Activated T-cell treated with anti-CD3 and anti-CD28 coated beads, Interleukin-2, amount 50 U/mL, for 72 hours (primary cell): ENCODE results near the gene LIPE. TPM values are rescaled to one million over a fixed set of nuclear protein-coding genes. Genes with fewer than 3 reads are reported as not detected.

Experiments
- ATAC-seq, 2 donors: fragments of 150-1000 bp; cut with Tn5 transposase; replicated peaks in 1 of 2; 2 replicates each; pipeline ENCODE4 v1.10.0; 2021; ENCODE audit warnings: moderate library complexity in 2 of 2, mild to moderate bottlenecking in 1 of 2
- DNase-seq, 2 donors: peaks; one replicate each; pipeline ENCODE4 v3.0.0; 2021 to 2022; ENCODE audit warnings: mixed read lengths in 1 of 2
- H3K27ac Mint-ChIP-seq: one replicate; pipeline ENCODE4 v1.8.0; 2022; ENCODE audit warnings: mild to moderate bottlenecking, moderate library complexity, mixed read lengths
- H3K27me3 Mint-ChIP-seq: one replicate; pipeline ENCODE4 v1.8.0; 2022; ENCODE audit warnings: low read depth, mixed read lengths
- H3K36me3 Mint-ChIP-seq, 2 donors: one replicate each; pipeline ENCODE4 v1.8.0; 2022; ENCODE audit warnings: mixed read lengths in 2 of 2, mild to moderate bottlenecking in 1 of 2; ENCODE audit not compliant: insufficient read depth in 2 of 2
- H3K4me1 Mint-ChIP-seq: one replicate; pipeline ENCODE4 v1.8.0; 2022; ENCODE audit warnings: low read depth, mixed read lengths
- H3K4me3 Mint-ChIP-seq, 2 donors: one replicate each; pipeline ENCODE4 v1.8.0; 2022; ENCODE audit warnings: mild to moderate bottlenecking in 2 of 2, mixed read lengths in 2 of 2, moderate library complexity in 2 of 2
- H3K9me3 Mint-ChIP-seq, 2 donors: one replicate each; pipeline ENCODE4 v1.8.0; 2022; ENCODE audit warnings: mixed read lengths in 2 of 2
- total RNA-seq, 2 donors: library from RNA; stranded (reverse); gene quantifications; one replicate each; pipeline ENCODE4 v1.2.3, GENCODE V29; 2022

Gene LIPE
- total RNA-seq, 2 donors from 2014 or later, result 46.5 to 53.8 TPM

- Mint-ChIP-seq H3K27ac (no peak overlapping the region), H3K9me3 (no peaks in the 10 kb centered on the region), H3K4me1 (peaks cover 23% of the 10 kb centered on the region), H3K27me3 (no peaks in the 10 kb centered on the region), H3K36me3 (no peaks in the 10 kb centered on the region), H3K4me3 (no peak overlapping the region)
- DNase-seq, result no peak
- ATAC-seq, result no peak
Measured at GRCh38 chr19:42436006-42436405, 8.8 kb upstream of the LIPE start.

GRCh38 chr19:42435316-42435715 is 8.1 kb upstream of the LIPE start:
- no peaks in the 10 kb centered on the region for H3K9me3 Mint-ChIP-seq

GRCh38 chr19:42433503-42434260 is 6.5 kb upstream of the LIPE start:
- no peak overlapping the region for H3K27ac Mint-ChIP-seq
- no peaks in the 10 kb centered on the region for H3K9me3 Mint-ChIP-seq
- peaks cover 11% of the 10 kb centered on the region for H3K4me1 Mint-ChIP-seq
- no peaks in the 10 kb centered on the region for H3K36me3 Mint-ChIP-seq
- peak overlapping the region in 1 of 2 donors; percentile 61 for H3K4me3 Mint-ChIP-seq
- H3K27me3 Mint-ChIP-seq, result no peaks in the 10 kb centered on the region
- peak; percentile 70 to 75 for DNase-seq
- peak; percentile 73 to 85 for ATAC-seq

More at GRCh38 chr19:42435316-42435715, 8.1 kb upstream of the LIPE start:
- Mint-ChIP-seq H3K4me1 (peaks cover 16% of the 10 kb centered on the region), H3K27me3 (no peaks in the 10 kb centered on the region), H3K4me3 (no peak overlapping the region), H3K27ac (no peak overlapping the region), H3K36me3 (no peaks in the 10 kb centered on the region)
- ATAC-seq, result no peak
- no peak for DNase-seq

GRCh38 chr19:42431486-42431885 is 4.3 kb upstream of the LIPE start:
- H3K36me3 Mint-ChIP-seq, result no peaks in the 10 kb centered on the region
- no peaks in the 10 kb centered on the region for H3K9me3 Mint-ChIP-seq
- peaks cover 4% of the 10 kb centered on the region for H3K4me1 Mint-ChIP-seq
- DNase-seq (no peak), ATAC-seq (no peak)
- no peak overlapping the region for H3K4me3 Mint-ChIP-seq
- no peaks in the 10 kb centered on the region for H3K27me3 Mint-ChIP-seq
- H3K27ac Mint-ChIP-seq, result no peak overlapping the region

- DNase-seq (no peak), ATAC-seq (no peak)
- Mint-ChIP-seq H3K4me1 (peaks cover 4% of the 10 kb centered on the region), H3K4me3 (no peak overlapping the region), H3K36me3 (no peaks in the 10 kb centered on the region), H3K9me3 (no peaks in the 10 kb centered on the region), H3K27me3 (no peaks in the 10 kb centered on the region), H3K27ac (no peak overlapping the region)
Measured at GRCh38 chr19:42428676-42429075, 1.5 kb upstream of the LIPE start.

- H3K4me1 Mint-ChIP-seq, result peaks cover 13% of the 10 kb centered on the region
Measured at GRCh38 chr19:42426643-42427042, 545 bp downstream of the LIPE start.

GRCh38 chr19:42424712-42425131 is 2.5 kb downstream of the LIPE start:
- Mint-ChIP-seq H3K9me3 (no peaks in the 10 kb centered on the region), H3K4me1 (peaks cover 32% of the 10 kb centered on the region), H3K4me3 (peak overlapping the region; percentile 93 to 95), H3K27ac (no peak overlapping the region), H3K27me3 (no peaks in the 10 kb centered on the region), H3K36me3 (peaks cover 0 to 3% of the 10 kb centered on the region in 2 donors)
- no peak for ATAC-seq
- no peak for DNase-seq

More at GRCh38 chr19:42426643-42427042, 545 bp downstream of the LIPE start:
- Mint-ChIP-seq H3K27me3 (no peaks in the 10 kb centered on the region), H3K4me3 (no peak overlapping the region), H3K36me3 (no peaks in the 10 kb centered on the region), H3K27ac (no peak overlapping the region), H3K9me3 (no peaks in the 10 kb centered on the region)
- no peak for DNase-seq
- ATAC-seq, result no peak

GRCh38 chr19:42424345-42424707 is 2.9 kb downstream of the LIPE start:
- no peaks in the 10 kb centered on the region for H3K9me3 Mint-ChIP-seq
- H3K27ac Mint-ChIP-seq, result no peak overlapping the region
- no peak for DNase-seq
- H3K27me3 Mint-ChIP-seq, result no peaks in the 10 kb centered on the region
- H3K36me3 Mint-ChIP-seq, result peaks cover 0 to 3% of the 10 kb centered on the region in 2 donors
- H3K4me3 Mint-ChIP-seq, result peak overlapping the region; percentile 93 to 95
- ATAC-seq, result no peak
- H3K4me1 Mint-ChIP-seq, result peaks cover 33% of the 10 kb centered on the region

GRCh38 chr19:42423462-42424344 is 3.5 kb downstream of the LIPE start:
- Mint-ChIP-seq H3K4me1 (peaks cover 33% of the 10 kb centered on the region), H3K36me3 (peaks cover 0 to 3% of the 10 kb centered on the region in 2 donors), H3K27me3 (no peaks in the 10 kb centered on the region), H3K27ac (peak overlapping the region; percentile 84), H3K4me3 (peak overlapping the region; percentile 93 to 95), H3K9me3 (no peaks in the 10 kb centered on the region)
- DNase-seq (peak; percentile 96 to 97), ATAC-seq (peak; percentile 93)

- ATAC-seq, result peak; percentile 63
- Mint-ChIP-seq H3K4me3 (peak overlapping the region; percentile 93 to 95), H3K27me3 (no peaks in the 10 kb centered on the region), H3K27ac (peak overlapping the region; percentile 84), H3K4me1 (peaks cover 33% of the 10 kb centered on the region), H3K36me3 (peaks cover 0 to 3% of the 10 kb centered on the region in 2 donors), H3K9me3 (no peaks in the 10 kb centered on the region)
- DNase-seq, result peak; percentile 61 to 70
Measured at GRCh38 chr19:42422901-42423461, 4.2 kb downstream of the LIPE start.

GRCh38 chr19:42422092-42422900 is 4.9 kb downstream of the LIPE start:
- no peak for DNase-seq
- Mint-ChIP-seq H3K4me3 (peak overlapping the region; percentile 93 to 95), H3K9me3 (no peaks in the 10 kb centered on the region), H3K4me1 (peaks cover 33% of the 10 kb centered on the region), H3K36me3 (peaks cover 0 to 3% of the 10 kb centered on the region in 2 donors), H3K27me3 (no peaks in the 10 kb centered on the region), H3K27ac (peak overlapping the region; percentile 84)
- ATAC-seq, result no peak

- ATAC-seq (no peak), DNase-seq (no peak)
- Mint-ChIP-seq H3K36me3 (peaks cover 0 to 3% of the 10 kb centered on the region in 2 donors), H3K4me1 (peaks cover 33% of the 10 kb centered on the region), H3K27me3 (no peaks in the 10 kb centered on the region), H3K4me3 (peak overlapping the region; percentile 93 to 95), H3K27ac (peak overlapping the region; percentile 26), H3K9me3 (no peaks in the 10 kb centered on the region)
Measured at GRCh38 chr19:42421591-42422031, 5.6 kb downstream of the LIPE start.
